ENCODE measurements around the gene PSMD5. TPM values are rescaled to one million over a fixed set of nuclear protein-coding genes. Genes with fewer than 3 reads are reported as not detected.

The PSMD5 gene
- polyA plus RNA-seq, 1 donor (not counting 4 experiments of a cell fraction or from before 2014, with no cell fraction given): 55.2 TPM

- H3K79me2 ChIP-seq (ENCODE audit: control insufficient read depth, insufficient read depth, low read length): no peaks in the 10 kb centered on the region
- peak overlapping the region; percentile 59 for H3K27ac ChIP-seq (ENCODE audit: control insufficient read depth, insufficient read depth, low read length)
- peaks cover 34% of the 10 kb centered on the region for H3K4me1 ChIP-seq (ENCODE audit: control insufficient read depth, extremely low read depth, insufficient read depth, low read length)
- H3K9me1 ChIP-seq (ENCODE audit: control insufficient read depth, extremely low read depth, insufficient read depth, low read length): no peaks in the 10 kb centered on the region
- H4K20me1 ChIP-seq (ENCODE audit: control insufficient read depth, extremely low read depth, insufficient read depth, low read length): no peaks in the 10 kb centered on the region
- DNase-seq (ENCODE audit: low read depth, low spot score): no peak
- no peak overlapping the region for H3K9ac ChIP-seq (ENCODE audit: control insufficient read depth, extremely low read depth, insufficient read depth, low read length)
- no peak overlapping the region for H2AFZ ChIP-seq (ENCODE audit: control insufficient read depth, low read length)
- no peak overlapping the region for H3K4me3 ChIP-seq (ENCODE audit: control insufficient read depth in 2 of 3, extremely low read depth in 1 of 3, insufficient read depth in 2 of 3, low read depth in 1 of 3, low read length in 3 of 3)
- peaks cover 1 to 20% of the 10 kb centered on the region in 2 experiments for H3K36me3 ChIP-seq (ENCODE audit: control insufficient read depth in 2 of 2, extremely low read depth in 1 of 2, insufficient read depth in 2 of 2, low read length in 2 of 2)
- no peak for FAIRE-seq
- TF ChIP-seq CTCF (optimal IDR thresholded peaks at IDR 0.05 in 1 of 3, IDR thresholded peaks at IDR 0.05 in 1 of 3, conservative IDR thresholded peaks at IDR 0.05 in 1 of 3; ENCODE audit: extremely low read depth in 1 of 3, insufficient read depth in 2 of 3, low read length in 3 of 3) (no peak), EZH2 (IDR thresholded peaks at IDR 0.05; ENCODE audit: low read length) (no peak)
- peak overlapping the region; percentile 29 for H3K4me2 ChIP-seq (ENCODE audit: control insufficient read depth, extremely low read depth, insufficient read depth, low read depth, low read length)
- H3K9me3 ChIP-seq (ENCODE audit: control insufficient read depth, low read depth, low read length): no peaks in the 10 kb centered on the region
- H3K27me3 ChIP-seq (ENCODE audit: control insufficient read depth, extremely low read depth, insufficient read depth, low read length): no peaks in the 10 kb centered on the region
- dilution Hi-C loops (cut with MboI; ENCODE audit: extremely low pct_ligation_motif_present, low sequenced_read_pairs): no loop called here
Measured at GRCh38 chr9:120874226-120875194, 31.8 kb upstream of the PSMD5 start.

- H3K4me2 ChIP-seq (ENCODE audit: control insufficient read depth, extremely low read depth, insufficient read depth, low read depth, low read length): peak overlapping the region; percentile 40
- peak overlapping the region; percentile 59 for H3K27ac ChIP-seq (ENCODE audit: control insufficient read depth, insufficient read depth, low read length)
- TF ChIP-seq EZH2 (IDR thresholded peaks at IDR 0.05; ENCODE audit: low read length) (no peak), CTCF (optimal IDR thresholded peaks at IDR 0.05 in 1 of 3, IDR thresholded peaks at IDR 0.05 in 1 of 3, conservative IDR thresholded peaks at IDR 0.05 in 1 of 3; ENCODE audit: extremely low read depth in 1 of 3, insufficient read depth in 2 of 3, low read length in 3 of 3) (no peak)
- H4K20me1 ChIP-seq (ENCODE audit: control insufficient read depth, extremely low read depth, insufficient read depth, low read length): no peaks in the 10 kb centered on the region
- H3K79me2 ChIP-seq (ENCODE audit: control insufficient read depth, insufficient read depth, low read length): no peaks in the 10 kb centered on the region
- H3K9me3 ChIP-seq (ENCODE audit: control insufficient read depth, low read depth, low read length): no peaks in the 10 kb centered on the region
- no peaks in the 10 kb centered on the region for H3K9me1 ChIP-seq (ENCODE audit: control insufficient read depth, extremely low read depth, insufficient read depth, low read length)
- DNase-seq (ENCODE audit: low read depth, low spot score): peak; percentile 92
- dilution Hi-C loops (cut with MboI; ENCODE audit: extremely low pct_ligation_motif_present, low sequenced_read_pairs): no loop called here
- H2AFZ ChIP-seq (ENCODE audit: control insufficient read depth, low read length): no peak overlapping the region
- H3K9ac ChIP-seq (ENCODE audit: control insufficient read depth, extremely low read depth, insufficient read depth, low read length): no peak overlapping the region
- H3K36me3 ChIP-seq (ENCODE audit: control insufficient read depth in 2 of 2, extremely low read depth in 1 of 2, insufficient read depth in 2 of 2, low read length in 2 of 2): peaks cover 1 to 22% of the 10 kb centered on the region in 2 experiments
- peaks cover 40% of the 10 kb centered on the region for H3K4me1 ChIP-seq (ENCODE audit: control insufficient read depth, extremely low read depth, insufficient read depth, low read length)
- H3K4me3 ChIP-seq (ENCODE audit: control insufficient read depth in 2 of 3, extremely low read depth in 1 of 3, insufficient read depth in 2 of 3, low read depth in 1 of 3, low read length in 3 of 3): no peak overlapping the region
- FAIRE-seq: peak; percentile 65
- no peaks in the 10 kb centered on the region for H3K27me3 ChIP-seq (ENCODE audit: control insufficient read depth, extremely low read depth, insufficient read depth, low read length)
Measured at GRCh38 chr9:120873512-120873911, 30.8 kb upstream of the PSMD5 start.
